Adrenal gland (tissue), 5 donors: Measurements from ENCODE around the gene C6orf120.

Source experiments
- POLR2A ChIP-seq, 2 donors: fragments of 450-650 bp; IDR thresholded peaks; one replicate each; pipeline ENCODE4 v1.6.1; 2017; ENCODE audit warnings: antibody characterized with exemption in 2 of 2, mild to moderate bottlenecking in 2 of 2, moderate library complexity in 1 of 2
- TF ChIP-seq, protein P1 (sequence below), 6 experiments: fragments of 450-650 bp in 4 of 6; fragments of 200-600 bp in 2 of 6; sonication (generic) in 1 of 6; IDR thresholded peaks; 1 replicate in 5 of 6; 2 replicates in 1 of 6; pipeline versions ENCODE4 v1.5.1 to v1.8.0; 2016 to 2021; ENCODE audit warnings: antibody characterized with exemption in 6 of 6, mild to moderate bottlenecking in 2 of 6, moderate library complexity in 1 of 6
- donor health status: DM: no; HTN: no; CAD: no.

DNA sequence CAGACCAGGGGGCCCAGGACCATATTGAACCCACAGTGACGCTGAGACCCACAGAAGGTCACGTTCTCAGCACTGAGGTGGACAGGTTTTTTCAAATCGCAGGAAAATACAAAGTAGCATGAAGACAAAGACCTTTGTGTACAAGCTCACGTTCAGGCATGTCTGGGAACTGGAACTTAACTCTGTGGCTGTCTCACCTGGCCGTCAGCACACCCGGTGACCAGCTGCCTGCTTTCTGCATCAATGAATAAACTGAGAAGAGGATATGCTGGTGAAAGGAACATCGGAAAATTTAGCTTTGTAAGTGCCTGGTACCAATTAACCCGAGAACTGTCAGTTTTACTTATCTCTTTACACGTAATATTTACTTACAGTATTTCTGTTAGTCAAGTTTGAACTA is 36.6 kb upstream of the C6orf120 start:
- TF ChIP-seq, protein P1, sequence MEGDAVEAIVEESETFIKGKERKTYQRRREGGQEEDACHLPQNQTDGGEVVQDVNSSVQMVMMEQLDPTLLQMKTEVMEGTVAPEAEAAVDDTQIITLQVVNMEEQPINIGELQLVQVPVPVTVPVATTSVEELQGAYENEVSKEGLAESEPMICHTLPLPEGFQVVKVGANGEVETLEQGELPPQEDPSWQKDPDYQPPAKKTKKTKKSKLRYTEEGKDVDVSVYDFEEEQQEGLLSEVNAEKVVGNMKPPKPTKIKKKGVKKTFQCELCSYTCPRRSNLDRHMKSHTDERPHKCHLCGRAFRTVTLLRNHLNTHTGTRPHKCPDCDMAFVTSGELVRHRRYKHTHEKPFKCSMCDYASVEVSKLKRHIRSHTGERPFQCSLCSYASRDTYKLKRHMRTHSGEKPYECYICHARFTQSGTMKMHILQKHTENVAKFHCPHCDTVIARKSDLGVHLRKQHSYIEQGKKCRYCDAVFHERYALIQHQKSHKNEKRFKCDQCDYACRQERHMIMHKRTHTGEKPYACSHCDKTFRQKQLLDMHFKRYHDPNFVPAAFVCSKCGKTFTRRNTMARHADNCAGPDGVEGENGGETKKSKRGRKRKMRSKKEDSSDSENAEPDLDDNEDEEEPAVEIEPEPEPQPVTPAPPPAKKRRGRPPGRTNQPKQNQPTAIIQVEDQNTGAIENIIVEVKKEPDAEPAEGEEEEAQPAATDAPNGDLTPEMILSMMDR (IDR thresholded peaks at IDR 0.05) = no peak
- TF ChIP-seq POLR2A (IDR thresholded peaks at IDR 0.05) = no peak
